GM20000 (cell line): ENCODE measurements around the gene SUSD1.

Experiments
- DNase-seq: peaks from one replicate; pipeline ENCODE4 v3.0.0; 2012; ENCODE audit warnings: low spot score
- CTCF ChIP-seq: IDR thresholded peaks from 2 replicates; pipeline ENCODE4 v1.5.1; 2012; ENCODE audit warnings: mild to moderate bottlenecking, control low read depth; ENCODE audit errors: extremely low read depth, missing control alignments

Gene SUSD1

GRCh38 chr9:112031400-112031799 is 143.7 kb downstream of the SUSD1 start:
- TF ChIP-seq CTCF: no peak

DNA sequence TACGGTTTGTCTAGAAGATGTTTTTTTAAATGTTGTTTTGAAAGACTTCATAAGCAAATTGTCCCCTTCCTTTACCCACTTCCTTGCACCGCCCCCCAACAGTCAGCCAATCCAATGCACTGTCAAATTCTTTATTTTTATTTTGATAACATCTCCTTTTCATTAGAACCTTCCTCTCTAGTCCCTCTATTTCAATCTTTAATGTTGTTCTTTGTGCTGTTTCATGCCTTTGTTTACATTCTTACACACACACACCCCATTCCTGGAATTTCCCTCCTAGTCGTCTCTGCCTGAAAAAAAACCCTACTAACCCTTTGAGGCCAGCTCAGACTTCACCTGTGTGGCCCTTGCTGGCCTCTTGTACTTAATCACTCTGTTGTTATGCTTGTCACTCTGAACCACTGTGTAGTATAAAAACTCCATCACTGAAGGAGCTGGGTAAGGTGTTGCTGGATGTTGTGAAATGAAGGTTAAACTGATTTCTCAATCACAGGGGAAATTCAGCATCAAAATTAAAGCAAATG is 145.1 kb downstream of the SUSD1 start:
- no peak for DNase-seq
- TF ChIP-seq CTCF: no peak

More at GRCh38 chr9:112031400-112031799, 143.7 kb downstream of the SUSD1 start:
- DNase-seq: no peak

DNA sequence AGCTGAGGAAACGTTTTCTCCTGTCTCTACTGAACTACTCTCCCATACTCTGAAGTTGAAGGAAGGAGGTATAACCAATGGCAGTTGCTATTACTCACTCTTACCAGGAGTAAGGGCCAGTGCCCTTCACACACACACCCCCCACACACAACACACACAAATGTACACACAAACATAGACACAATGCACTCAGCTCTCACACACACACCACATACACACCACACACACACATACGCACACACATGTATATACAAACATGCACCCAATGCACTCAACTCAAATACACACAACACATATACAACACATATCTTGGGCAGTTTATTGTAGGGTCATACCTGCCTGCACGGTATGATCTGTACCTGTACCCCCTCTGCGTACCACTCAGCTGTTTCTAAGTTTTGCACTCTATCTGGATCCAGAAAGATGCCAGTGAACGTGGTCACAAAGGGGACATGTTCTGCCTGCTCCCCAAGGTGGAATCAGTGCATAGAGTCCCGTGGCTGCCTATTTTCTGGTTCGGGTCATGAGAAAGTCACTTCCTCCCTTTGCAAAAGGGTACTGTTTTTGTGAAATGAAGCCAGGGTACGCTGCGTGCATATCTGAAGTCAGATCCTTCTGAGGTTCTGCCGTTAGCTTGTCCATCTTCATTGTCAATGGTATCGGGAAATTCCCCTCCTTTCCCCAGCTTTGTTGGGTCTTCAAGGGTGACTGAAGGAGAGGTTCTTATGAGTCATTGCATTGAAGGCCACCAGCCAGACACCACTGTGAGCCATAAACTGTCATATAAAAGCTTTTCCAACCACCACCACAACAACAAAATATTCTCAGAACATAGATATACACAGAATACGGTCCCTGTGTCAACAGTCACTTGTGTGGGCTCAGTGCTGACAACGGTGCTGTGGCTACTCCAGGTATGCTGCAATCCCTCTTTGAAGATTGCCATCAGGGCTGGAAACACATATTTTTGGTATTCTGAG is 146.6 kb downstream of the SUSD1 start:
- DNase-seq: peak; percentile 49
- TF ChIP-seq CTCF: no peak

DNA sequence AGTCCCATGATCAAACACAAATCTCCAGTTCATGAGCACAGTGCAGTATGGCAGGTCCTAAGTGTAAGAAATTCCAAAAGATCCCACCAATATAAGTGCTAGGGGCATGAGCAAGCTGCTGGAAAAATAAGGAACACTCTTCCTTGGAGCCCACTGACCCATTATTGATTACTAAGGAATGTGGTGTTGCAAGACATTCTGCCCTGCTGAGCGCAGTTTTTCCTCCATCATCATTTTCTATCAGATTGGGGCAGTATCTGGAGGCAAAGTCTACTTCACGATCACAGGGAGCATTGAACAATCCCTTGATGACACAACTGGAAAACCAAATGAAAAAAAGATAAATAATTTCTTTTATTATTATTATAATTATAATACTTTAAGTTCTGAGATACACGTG is 149.2 kb downstream of the SUSD1 start:
- TF ChIP-seq CTCF: no peak
- DNase-seq: no peak

GRCh38 chr9:112021742-112022141 is 153.4 kb downstream of the SUSD1 start:
- no peak for DNase-seq
- TF ChIP-seq CTCF: no peak

DNA sequence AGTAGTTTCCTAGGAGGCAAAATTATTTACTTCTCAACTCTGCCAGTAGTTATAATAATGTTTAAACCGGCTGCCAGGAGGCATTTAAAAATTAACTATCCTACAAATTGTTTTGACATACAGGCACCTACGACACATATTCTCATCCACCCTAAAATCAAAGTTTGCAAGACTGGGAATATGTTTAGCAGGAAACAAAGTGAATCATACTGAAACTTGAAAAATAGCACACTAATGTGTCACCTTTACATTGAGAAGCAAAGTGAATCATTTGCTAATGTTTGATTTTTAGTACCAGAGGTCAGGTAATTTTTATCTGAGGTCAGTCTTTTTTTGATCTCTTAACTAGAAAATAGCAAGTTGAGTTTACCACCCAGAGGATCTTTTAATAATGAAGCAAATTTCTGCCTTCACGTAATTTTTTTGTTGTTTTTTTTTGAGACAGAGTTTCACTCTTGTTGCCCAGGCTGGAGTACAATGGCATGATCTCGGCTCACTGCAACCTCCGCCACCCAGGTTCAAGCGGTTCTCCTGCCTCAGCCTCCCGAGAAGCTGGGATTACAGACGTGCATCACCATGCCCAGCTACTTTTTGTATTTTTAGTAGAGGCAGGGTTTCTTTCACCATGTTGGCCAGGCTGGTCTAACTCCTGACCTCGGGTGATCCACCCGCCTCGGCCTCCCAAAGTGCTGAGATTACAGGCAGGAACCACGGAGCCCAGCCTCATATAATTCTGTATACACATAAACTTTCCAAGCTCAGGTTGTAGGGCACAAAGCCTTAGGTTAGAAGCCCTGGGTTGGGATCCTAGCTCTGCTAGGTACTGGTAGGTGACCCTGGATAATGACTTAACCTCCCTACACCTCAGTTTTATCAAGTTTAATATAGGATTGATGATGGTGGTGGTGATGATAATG is 154.2 kb downstream of the SUSD1 start:
- DNase-seq: no peak
- no peak for TF ChIP-seq CTCF

DNA sequence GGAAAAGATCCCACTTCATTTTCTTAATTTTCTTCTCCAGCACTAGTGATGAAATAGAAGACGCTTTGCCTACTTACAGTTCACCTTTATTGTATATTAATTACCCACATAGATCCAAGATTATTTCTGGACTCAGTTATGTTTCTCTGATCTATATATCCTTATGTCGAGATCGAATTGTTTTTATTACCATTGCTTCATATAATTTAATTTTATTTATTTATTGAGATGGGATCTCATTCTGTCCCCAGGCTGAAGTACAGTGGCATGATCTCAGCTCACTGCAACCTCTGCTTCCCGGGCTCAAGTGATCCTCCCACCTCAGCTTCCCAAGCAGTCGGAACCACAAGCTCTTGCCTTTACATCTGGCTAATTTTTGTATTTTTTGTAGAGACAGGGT is 157.2 kb downstream of the SUSD1 start:
- DNase-seq: no peak
- no peak for TF ChIP-seq CTCF
